GM12892 (cell line): ENCODE data around the gene SPEG.

Experiments used
- DNase-seq: peaks from one replicate; pipeline ENCODE4 v3.0.0; 2011; ENCODE audit not compliant: insufficient read length
- FAIRE-seq: peaks from 2 replicates; lab custom pipeline; 2011; peaks lifted over from hg19 to GRCh38; lab: Jason Lieb, UNC
- POLR2A ChIP-seq: IDR thresholded peaks from 2 replicates; pipeline ENCODE4 v1.6.1; 2011; ENCODE audit warnings: low read depth, low read length, control low read depth
- POLR2AphosphoS5 ChIP-seq: IDR thresholded peaks from 2 replicates; pipeline ENCODE4 v1.6.1; 2011; ENCODE audit warnings: low read depth, low read length, control low read depth
- TAF1 ChIP-seq: IDR thresholded peaks from 2 replicates; pipeline ENCODE4 v1.6.1; 2011; ENCODE audit warnings: low read depth, mild to moderate bottlenecking, control low read depth, low read length, borderline replicate concordance

The SPEG gene

GRCh38 chr2:219509780-219510511 is 75.3 kb downstream of the SPEG start:
- DNase-seq (peak; percentile 67), FAIRE-seq (peak; percentile 68)
- TF ChIP-seq TAF1 (no peak), POLR2A (no peak), POLR2AphosphoS5 (no peak)

- no peak for FAIRE-seq
- no peak for DNase-seq
- no peak for TF ChIP-seq POLR2A
- no peak for TF ChIP-seq POLR2AphosphoS5
- no peak for TF ChIP-seq TAF1
Observed at GRCh38 chr2:219510512-219511135, 76.0 kb downstream of the SPEG start.

GRCh38 chr2:219511547-219512325 is 77.1 kb downstream of the SPEG start:
- TF ChIP-seq POLR2A (no peak), POLR2AphosphoS5 (no peak), TAF1 (no peak)
- no peak for FAIRE-seq
- no peak for DNase-seq

- FAIRE-seq, result no peak
- no peak for TF ChIP-seq TAF1
- no peak for TF ChIP-seq POLR2AphosphoS5
- no peak for TF ChIP-seq POLR2A
Observed at GRCh38 chr2:219512524-219513216, 78.0 kb downstream of the SPEG start.

GRCh38 chr2:219513787-219514186 is 79.1 kb downstream of the SPEG start:
- TF ChIP-seq POLR2A (no peak), POLR2AphosphoS5 (no peak), TAF1 (no peak)
- no peak for FAIRE-seq
- DNase-seq, result no peak

More at GRCh38 chr2:219512524-219513216, 78.0 kb downstream of the SPEG start:
- DNase-seq, result no peak

GRCh38 chr2:219514196-219514761 is 79.6 kb downstream of the SPEG start, which contains the start of gene ASIC4:
ASIC4 (plus strand) TSS chr2:219514482; CDS start chr2:219514725, 243 bp downstream.
- DNase-seq (no peak), FAIRE-seq (no peak)
- TF ChIP-seq POLR2A (no peak), POLR2AphosphoS5 (no peak), TAF1 (no peak)

- TF ChIP-seq POLR2AphosphoS5 (no peak), POLR2A (no peak), TAF1 (no peak)
- FAIRE-seq (no peak), DNase-seq (no peak)
Observed at GRCh38 chr2:219514836-219515235, 80.2 kb downstream of the SPEG start.

GRCh38 chr2:219515874-219516629 is 81.4 kb downstream of the SPEG start:
- DNase-seq, result no peak
- FAIRE-seq, result no peak
- TF ChIP-seq TAF1 (no peak), POLR2A (no peak), POLR2AphosphoS5 (no peak)

GRCh38 chr2:219516888-219517287 is 82.2 kb downstream of the SPEG start:
- TF ChIP-seq POLR2AphosphoS5, result no peak
- TF ChIP-seq TAF1, result no peak
- TF ChIP-seq POLR2A, result no peak
- no peak for DNase-seq
- no peak for FAIRE-seq

GRCh38 chr2:219517954-219518778 is 83.5 kb downstream of the SPEG start:
- no peak for FAIRE-seq
- TF ChIP-seq POLR2A, result no peak
- no peak for TF ChIP-seq TAF1
- no peak for TF ChIP-seq POLR2AphosphoS5
- no peak for DNase-seq
